Activated T-cell treated with anti-CD3 and anti-CD28 coated beads, Interleukin-2, amount 50 U/mL, for 1 hour (primary cell): ENCODE results near the gene C17orf107.

Experiments used
- DNase-seq: peaks from one replicate; pipeline ENCODE4 v3.0.0-alpha.2; 2020

Gene C17orf107

DNA sequence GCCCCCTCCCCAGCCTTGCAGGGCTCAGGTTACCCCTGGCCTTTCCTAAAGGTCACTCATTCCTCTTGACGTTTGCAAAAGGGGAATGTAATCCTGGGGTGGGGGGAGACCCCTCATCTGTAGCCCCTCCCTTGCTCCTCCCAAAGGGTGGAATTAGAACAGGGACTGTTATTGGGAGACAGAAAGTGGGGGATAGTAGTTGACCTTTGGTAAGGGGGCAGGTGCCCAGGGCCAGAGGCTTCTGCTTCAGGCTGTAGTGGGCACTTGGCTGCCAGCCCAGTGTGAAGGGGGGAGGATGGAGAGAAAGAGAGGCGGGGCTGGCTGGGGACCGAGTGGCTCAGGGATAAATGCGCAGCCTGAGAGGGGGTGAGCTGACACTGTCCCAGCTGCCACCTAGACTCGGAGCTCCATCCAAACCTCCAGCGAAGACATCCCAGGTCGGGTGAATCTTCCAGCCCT lies 51.4 kb downstream of the C17orf107 start, which contains the start of gene ENO3:
Gene ENO3, plus strand, starts transcription at position 374 of the 459 bp plus-strand sequence. CDS start 711 bp downstream, outside the sequence.
- no peak for DNase-seq

DNA sequence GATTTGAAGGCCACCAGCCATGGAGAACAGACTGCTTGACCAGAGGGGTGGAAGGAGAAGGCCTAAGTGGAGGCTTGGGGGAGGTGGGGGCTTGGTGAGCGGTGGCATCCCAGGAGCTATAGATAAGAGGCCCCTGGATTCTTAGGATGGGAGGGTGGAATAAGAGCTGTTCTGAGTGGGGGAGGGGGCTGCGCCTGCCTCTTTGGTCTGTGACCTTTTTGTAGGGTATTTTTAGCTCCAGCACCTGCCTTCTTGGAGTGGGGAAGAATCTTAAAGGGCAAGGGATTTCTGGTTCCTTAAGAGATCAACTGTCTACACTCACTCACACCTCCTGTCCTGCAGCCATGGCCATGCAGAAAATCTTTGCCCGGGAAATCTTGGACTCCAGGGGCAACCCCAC lies 52.1 kb downstream of the C17orf107 start:
- no peak for DNase-seq
